Lower leg skin (tissue), 3 donors: ENCODE data around the gene KCTD15.

ENCODE experiments used
- POLR2A ChIP-seq, 2 donors: fragments of 450-650 bp; IDR thresholded peaks; one replicate each; pipeline ENCODE4 v1.6.1; 2016 to 2017; ENCODE audit warnings: antibody characterized with exemption in 2 of 2, mild to moderate bottlenecking in 1 of 2, moderate library complexity in 1 of 2
- TF ChIP-seq, protein P1 (sequence below), 3 donors: fragments of 450-650 bp; IDR thresholded peaks; one replicate each; pipeline ENCODE4 v1.5.1; 2016; ENCODE audit warnings: antibody characterized with exemption in 3 of 3, mild to moderate bottlenecking in 3 of 3, moderate library complexity in 2 of 3

DNA sequence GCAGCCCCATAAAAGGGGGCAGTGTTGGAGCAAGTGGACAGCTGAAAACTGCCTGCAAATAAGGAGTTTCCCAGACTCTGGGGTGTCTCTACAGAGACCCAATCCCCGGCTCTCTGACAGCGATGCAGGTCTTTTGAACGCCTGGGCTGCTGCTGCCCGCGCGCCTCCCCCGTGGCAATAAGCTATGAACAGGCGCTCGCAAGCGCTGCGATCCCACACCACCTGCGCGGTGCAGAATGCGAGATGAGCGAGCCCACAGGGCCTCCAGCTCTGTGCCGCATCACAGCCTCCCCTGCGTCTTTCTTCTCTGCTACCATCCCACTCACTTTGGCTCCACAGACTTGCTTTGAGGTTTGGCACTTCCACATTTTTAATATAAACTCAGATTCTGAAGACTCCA, 62.3 kb downstream of the KCTD15 start:
- TF ChIP-seq, protein P1, sequence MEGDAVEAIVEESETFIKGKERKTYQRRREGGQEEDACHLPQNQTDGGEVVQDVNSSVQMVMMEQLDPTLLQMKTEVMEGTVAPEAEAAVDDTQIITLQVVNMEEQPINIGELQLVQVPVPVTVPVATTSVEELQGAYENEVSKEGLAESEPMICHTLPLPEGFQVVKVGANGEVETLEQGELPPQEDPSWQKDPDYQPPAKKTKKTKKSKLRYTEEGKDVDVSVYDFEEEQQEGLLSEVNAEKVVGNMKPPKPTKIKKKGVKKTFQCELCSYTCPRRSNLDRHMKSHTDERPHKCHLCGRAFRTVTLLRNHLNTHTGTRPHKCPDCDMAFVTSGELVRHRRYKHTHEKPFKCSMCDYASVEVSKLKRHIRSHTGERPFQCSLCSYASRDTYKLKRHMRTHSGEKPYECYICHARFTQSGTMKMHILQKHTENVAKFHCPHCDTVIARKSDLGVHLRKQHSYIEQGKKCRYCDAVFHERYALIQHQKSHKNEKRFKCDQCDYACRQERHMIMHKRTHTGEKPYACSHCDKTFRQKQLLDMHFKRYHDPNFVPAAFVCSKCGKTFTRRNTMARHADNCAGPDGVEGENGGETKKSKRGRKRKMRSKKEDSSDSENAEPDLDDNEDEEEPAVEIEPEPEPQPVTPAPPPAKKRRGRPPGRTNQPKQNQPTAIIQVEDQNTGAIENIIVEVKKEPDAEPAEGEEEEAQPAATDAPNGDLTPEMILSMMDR (IDR thresholded peaks at IDR 0.05) = no peak
- TF ChIP-seq POLR2A (IDR thresholded peaks at IDR 0.05) = no peak
